H1 (cell line): ENCODE data around the gene CAMTA2. TPM values are rescaled to one million over a fixed set of nuclear protein-coding genes. Genes with fewer than 3 reads are reported as not detected.

Experiments
- SUZ12 ChIP-seq: fragments of 200-600 bp; sonication (generic); IDR thresholded peaks from 2 replicates; pipeline ENCODE4 v1.6.1; 2012; ENCODE audit warnings: mild to moderate bottlenecking, inconsistent platforms, low read length, moderate library complexity, mixed read lengths
- USF2 ChIP-seq: IDR thresholded peaks from 2 replicates; pipeline ENCODE4 v1.6.1; 2011; ENCODE audit warnings: low read length, improper control_type of control experiment
- polyA plus RNA-seq, 7 experiments: library from polyadenylated mRNA; depleted of rRNA in 3 of 7; stranded (reverse) in 5 of 7; unstranded in 2 of 7; fragments of >200 nt in 5 of 7; fragments of 200-250 nt in 2 of 7; gene quantifications; 1 replicate in 5 of 7; 2 replicates in 1 of 7; 4 replicates in 1 of 7; pipeline versions ENCODE4 v1.2.1 to v1.2.3, GENCODE V29; 2011 to 2013; ENCODE audit warnings: missing spikeins in 2 of 7, mixed read lengths in 2 of 7
- total RNA-seq: library from RNA; stranded (reverse); fragmentation: NEBNext Ultra II Directional; extraction: Animal tissue kit (Norgen Biotek cat#: 25700); gene quantifications from 2 replicates; pipeline ENCODE4 v1.2.1, GENCODE V29; 2021

The CAMTA2 gene
- total and polyA plus RNA-seq, 2 of the 8 experiments (the other 6 are each of a cell fraction or from before 2014, with no cell fraction given) = 5.5 to 12.0 TPM

- TF ChIP-seq SUZ12 (no peak), USF2 (no peak)
Measured at GRCh38 chr17:4938069-4938491, 49.4 kb downstream of the CAMTA2 start (continued).
